GM18861 (cell line): Measurements from ENCODE around the gene CD86.

Source experiments
- ATAC-seq: cut with Tn5 transposase; IDR thresholded peaks from one replicate; pipeline ENCODE4 v1.9.1; 2021; ENCODE audit not compliant: unreplicated experiment

Gene CD86

GRCh38 chr3:122058294-122058693 lies 3.1 kb downstream of the CD86 start:
- peak; percentile 30 for ATAC-seq

DNA sequence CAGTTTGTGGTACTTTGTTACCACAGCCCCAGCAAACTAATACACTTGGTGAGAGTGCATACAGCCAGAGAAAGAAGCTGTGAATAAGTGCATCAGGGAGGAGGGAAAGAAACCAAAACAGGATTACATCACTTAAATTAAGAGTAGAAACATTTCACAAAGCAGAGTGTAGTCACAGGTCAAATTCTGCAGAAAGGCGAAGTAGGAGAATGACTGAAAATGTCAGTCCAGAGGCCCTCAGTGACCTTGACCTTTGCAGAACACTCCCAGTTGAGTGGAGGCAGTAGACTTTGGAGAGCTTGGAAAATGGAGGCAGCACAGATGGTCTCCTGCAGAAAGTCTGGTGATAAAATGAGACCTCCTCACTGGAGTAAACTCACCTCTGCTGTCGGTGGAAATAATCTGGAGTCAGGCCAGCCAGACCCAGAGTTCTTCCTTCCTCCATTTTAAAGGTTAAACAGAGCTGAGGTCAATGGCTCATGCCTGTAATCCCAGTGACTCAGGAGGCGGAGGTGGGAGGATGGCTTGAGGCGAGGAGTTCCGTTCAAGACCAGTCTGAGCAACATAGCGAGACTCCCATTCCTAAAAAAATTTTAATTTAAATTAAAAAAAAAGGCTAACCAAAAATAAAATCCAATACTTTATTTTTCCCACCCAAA lies 5.0 kb downstream of the CD86 start:
- ATAC-seq: no peak

- ATAC-seq: no peak
Observed at GRCh38 chr3:122063908-122064307, 8.7 kb downstream of the CD86 start.

- no peak for ATAC-seq
Observed at GRCh38 chr3:122064326-122064725, 9.2 kb downstream of the CD86 start.

- ATAC-seq: peak; percentile 2
Observed at GRCh38 chr3:122066331-122067213, 11.4 kb downstream of the CD86 start.

GRCh38 chr3:122067214-122067550 lies 12.0 kb downstream of the CD86 start:
- peak; percentile 60 for ATAC-seq

DNA sequence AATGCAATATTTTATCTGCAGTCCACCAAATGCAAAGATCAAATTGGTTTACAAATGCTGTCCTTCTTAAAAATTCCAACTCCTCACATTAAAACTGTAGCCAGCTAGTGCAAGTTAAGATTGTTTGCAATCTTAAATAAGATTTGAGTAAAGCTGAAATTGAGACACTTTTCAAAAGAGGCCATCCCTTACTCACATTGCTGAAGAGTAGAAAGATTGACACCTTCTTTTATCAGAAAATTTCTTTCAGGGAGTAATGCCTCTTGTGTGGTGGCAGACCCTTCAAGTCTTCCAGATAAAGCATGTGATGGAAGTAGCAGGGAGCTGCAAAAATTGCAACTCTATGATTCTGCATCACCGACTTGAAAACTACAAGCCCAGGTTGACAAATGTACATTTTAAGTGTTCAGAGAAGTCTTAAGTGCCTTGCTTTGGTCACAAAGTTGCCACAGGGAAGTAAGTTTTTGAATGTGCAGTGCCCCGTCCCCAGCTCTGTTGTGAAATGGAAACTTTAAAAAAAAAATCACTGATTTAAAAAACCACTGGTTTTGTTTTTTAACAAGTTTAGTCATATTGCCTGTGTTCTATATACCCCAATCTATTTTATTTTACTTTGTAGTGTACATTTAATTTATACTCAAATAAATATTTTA lies 12.6 kb downstream of the CD86 start:
- peak; percentile 37 for ATAC-seq

DNA sequence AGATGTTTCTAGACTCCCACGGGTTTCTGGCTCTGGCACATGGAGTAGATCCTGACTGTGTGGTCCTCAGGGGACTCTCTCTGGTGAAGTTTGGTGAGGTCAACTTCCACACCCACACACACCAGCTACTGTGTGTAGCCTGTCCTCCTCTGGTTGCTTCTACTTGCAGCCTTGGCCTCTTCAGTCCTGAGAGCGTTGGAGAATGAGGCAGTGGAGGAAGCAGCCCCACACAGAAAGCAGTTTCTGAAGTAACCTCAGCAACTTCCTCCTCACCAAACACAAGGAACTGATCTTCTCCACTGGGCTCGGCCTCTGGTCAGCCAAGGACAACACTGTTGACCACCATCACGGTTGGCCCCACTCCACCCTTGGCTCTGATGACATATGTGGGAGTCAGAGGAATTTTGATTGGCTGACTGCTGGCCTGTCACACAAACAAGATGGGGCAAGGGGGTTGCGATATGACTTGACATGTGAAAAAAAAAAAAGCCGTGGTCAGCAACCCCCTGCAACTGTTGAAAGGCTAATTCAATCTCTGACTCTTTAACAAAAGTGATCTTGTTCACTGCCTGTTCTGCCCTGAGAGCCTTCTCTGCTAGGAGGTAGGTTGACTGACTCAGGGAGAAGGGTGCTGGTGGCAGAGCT lies 19.6 kb downstream of the CD86 start:
- peak; percentile 40 for ATAC-seq

DNA sequence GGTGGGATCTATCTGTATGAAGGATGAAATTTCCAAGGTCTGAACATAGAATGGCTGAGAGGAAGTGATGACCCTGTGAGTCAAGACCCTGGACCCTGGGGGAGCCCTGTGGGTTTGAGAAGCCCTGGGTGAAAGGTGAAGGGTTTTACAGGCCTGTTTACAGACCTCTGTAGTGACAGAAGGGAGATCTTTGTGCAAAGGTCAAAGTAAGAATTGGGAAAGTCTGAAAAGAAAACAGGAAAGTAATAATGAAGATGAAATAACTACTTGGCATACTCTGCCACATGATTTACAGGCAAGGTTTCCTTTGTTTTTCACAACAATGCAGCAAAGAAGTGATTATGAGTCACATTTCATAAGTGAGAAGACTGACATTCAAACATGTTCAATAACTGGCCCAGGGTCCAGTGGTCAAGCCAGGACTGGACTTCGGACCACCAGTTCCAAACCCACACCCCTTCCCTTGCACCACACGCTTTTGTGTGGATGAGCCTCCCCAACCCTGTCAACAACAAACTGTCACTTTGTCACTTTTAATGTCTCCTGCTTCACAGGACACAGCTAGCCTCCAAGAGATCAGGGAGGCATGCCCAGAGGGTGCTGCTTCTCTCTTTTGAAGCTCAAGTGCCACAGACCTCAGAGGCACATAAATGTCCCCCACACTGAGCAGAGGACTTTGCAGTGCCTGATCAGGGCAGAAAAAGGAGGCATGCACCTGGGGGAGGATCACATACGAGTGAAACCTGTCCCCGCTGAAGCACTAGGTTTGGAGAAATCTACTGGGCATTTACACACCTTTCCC lies 21.5 kb downstream of the CD86 start:
- ATAC-seq: no peak

DNA sequence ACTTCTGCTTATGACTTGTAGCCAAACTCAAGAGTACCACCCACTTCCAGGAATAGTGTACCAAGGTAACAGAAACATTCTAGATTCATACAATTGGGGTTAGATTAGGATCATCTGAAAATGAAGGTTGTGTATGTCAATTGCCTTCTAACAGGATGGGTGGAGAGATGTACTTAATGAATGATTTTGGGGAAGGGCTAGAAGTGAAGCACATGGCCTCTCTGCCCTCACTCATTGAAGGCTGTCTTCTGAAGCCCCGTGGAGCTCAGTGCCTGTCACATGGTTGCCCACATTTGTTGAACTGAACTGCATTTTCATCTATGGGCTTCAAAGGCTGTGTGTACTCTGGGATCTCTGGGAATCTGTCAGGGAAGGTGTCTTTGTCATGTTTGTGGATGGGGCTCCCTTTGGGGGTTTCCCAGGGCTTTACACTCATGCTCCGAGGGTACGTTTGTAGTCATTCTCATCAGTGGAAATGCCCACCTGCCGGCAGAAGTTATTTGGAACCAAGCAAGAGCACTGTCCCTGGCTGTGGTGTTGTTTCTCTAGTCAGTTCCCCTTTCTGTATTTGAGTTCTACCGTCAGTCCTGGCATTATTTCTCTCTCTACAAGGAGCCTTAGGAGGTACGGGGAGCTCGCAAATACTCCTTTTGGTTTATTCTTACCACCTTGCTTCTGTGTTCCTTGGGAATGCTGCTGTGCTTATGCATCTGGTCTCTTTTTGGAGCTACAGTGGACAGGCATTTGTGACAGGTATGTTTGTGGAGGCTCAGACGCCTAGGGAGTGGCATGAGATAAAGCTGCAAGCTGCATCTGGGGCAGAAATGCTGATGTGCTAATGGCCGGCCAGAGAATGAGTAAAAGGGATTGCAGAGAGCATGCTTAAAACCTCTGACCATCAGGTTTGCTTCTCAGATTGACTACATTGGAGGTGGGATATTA lies 22.4 kb downstream of the CD86 start:
- ATAC-seq: peak; percentile 22

- ATAC-seq: no peak
Observed at GRCh38 chr3:122078235-122078935, 23.2 kb downstream of the CD86 start.

DNA sequence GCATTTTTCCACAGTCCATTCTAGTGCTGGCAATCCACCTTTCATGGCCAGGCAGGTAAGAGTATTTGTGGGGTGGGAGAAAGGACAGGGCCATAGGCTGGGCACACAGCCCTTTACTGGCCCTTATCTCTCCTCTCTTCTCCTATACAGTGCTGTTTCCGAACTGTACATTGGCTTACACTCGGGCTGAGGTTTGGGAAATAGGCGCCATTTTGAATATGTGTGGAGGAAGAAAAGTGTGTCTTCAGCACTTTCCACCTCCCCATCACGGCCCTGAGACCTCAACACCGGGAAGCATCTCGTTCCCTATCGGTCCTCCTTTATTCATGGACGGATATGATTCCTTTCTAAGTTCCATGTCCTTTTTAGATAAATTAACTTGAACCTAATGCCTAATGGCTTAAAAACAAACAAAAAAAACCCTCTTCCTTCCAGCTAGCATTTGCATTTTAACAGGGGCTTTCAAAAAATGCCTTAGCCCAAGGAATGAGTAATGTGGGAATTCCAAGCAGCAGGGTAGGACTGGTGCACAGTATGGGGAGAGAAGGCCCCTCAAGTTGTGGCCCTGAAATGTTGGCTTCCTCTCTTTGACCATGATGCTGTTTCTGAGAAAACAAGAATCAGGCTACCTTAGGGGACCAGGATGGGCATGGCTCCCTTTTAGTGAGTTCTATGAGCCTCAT lies 24.5 kb downstream of the CD86 start:
- no peak for ATAC-seq

DNA sequence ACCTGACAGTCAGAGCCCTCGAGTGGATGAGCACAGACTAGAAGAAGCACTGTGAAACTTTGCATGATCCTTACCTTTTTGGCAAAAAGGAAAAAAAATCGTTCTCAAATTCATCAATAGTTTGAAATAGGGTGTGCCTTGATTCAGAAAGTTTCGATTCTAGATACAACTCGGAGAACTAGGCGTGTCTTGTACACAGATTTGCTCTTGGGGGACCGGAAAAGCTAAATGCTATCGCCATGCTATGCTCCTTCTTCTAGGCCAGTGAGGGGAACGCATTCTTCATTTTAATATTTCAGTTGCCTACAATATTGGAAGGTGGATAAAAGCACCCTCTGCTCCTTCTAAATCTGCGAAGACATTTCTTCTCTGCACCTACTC lies 25.0 kb downstream of the CD86 start:
- ATAC-seq: no peak

DNA sequence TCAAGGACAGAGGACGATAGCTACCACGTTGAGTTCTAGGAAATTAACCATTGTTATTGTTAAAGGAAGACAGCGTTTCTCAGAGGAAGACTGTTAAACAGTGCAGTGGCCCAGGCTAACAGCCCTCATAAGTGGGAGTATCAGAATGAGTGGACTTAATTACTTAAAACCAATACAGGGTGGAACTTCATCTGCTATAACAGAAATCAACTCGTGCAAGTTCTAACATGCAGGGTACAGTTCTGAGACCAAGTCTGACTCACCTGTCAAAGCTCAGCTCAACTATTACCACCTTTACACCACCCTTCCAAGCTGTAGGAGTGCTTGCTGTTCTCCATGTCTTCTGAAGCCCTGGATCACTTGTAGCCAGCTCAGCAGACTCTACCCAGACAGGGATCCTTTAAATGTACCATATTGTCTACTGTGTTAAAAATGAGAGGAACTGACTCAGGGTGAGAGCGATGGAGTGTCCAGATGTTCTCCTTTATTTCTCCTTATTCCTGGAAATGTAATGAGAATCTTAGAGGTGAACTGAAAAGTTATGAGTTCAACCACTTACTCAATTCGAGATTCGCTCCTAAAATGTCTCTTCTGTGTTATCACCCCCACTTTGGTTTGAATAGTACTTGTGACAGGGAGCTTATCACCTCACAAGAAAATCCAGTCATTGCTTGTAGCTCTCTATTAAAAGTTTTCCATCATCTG lies 26.5 kb downstream of the CD86 start:
- ATAC-seq: peak; percentile 50

DNA sequence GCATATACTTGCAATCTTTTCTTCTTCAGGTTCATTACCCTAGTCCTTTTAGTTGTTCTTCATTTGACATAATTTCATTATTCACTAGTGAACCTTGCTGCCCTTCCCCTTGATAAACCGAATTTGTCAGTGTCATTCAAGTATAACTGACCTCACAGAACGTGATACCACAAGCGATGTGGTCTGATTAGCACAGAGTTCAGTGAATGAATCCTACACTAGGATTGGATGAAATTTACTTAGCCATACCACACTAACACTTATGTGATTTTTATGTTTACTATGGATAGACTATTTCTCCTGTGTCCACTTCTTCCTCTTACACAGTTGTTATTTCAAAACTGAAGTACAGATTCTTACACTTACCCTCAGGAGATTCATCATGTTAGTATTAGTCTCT lies 27.2 kb downstream of the CD86 start:
- ATAC-seq: no peak

DNA sequence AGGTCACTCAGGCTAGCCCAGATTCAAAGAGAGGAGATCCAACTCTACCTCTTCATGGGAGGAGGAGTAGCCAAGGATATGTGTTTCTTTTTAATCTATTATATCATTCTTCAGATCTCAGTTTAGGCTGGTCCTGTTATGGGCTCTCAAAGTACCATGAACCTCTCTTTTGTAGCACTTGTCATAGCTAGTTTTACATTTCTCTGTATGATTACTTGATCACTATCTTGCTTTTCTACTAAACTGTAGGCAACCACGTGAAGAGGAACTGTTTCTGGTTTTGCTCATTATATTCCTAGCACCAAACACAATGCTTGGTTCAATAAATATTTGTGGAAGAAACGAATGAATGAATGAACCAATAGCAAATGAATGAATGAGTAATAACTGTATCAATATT lies 29.6 kb downstream of the CD86 start:
- ATAC-seq: no peak

DNA sequence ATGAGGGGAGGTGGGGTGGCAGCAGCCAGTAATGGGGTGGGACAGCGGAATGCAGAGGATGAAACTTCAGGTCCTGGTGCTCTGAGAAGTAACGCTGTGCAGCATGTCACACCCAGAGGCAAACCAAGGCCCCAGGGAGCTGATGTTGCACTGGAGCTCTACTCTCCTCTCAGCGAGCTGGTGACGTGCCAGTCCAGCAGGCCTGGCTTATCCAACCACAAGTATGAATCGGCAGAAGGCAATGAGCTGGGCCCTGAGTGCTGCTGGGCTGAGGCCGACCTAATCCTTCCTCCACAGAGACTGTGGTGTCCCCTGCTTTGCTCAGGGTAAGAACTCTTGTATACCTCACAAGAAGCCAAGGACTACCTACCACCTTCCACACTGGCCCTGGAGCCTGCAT lies 30.5 kb downstream of the CD86 start:
- ATAC-seq: no peak

GRCh38 chr3:122088531-122088930 lies 33.4 kb downstream of the CD86 start:
- no peak for ATAC-seq
